Measurements from ENCODE around the gene IPO8. TPM values are rescaled to one million over a fixed set of nuclear protein-coding genes. Genes with fewer than 3 reads are reported as not detected.

IPO8 gene
- total RNA-seq, 1 donor from 2014 or later: 43.5 TPM

DNA sequence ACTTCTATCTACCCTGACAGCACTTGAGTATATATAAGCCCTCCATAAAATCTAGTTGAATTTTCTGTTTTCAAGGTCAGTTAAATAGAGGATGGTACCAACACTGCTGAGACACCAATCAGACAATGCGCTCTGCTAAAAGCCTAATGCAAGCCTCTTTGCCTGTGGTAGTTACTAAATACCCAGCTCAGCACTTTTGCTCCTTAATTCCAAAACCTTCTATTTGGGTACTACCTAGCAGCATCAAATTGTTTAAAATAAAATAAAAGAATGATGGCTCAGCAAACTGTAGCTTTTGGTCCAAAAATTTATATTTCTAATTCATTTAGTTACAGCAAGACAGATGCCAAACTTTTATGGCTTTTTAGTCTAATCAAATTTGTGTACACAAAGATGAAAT is 107.9 kb downstream of the IPO8 start:
- DNase-seq (ENCODE audit: low read depth, low spot score): no peak
- H3K4me3 Mint-ChIP-seq: no peak overlapping the region
- TF ChIP-seq, protein P1, sequence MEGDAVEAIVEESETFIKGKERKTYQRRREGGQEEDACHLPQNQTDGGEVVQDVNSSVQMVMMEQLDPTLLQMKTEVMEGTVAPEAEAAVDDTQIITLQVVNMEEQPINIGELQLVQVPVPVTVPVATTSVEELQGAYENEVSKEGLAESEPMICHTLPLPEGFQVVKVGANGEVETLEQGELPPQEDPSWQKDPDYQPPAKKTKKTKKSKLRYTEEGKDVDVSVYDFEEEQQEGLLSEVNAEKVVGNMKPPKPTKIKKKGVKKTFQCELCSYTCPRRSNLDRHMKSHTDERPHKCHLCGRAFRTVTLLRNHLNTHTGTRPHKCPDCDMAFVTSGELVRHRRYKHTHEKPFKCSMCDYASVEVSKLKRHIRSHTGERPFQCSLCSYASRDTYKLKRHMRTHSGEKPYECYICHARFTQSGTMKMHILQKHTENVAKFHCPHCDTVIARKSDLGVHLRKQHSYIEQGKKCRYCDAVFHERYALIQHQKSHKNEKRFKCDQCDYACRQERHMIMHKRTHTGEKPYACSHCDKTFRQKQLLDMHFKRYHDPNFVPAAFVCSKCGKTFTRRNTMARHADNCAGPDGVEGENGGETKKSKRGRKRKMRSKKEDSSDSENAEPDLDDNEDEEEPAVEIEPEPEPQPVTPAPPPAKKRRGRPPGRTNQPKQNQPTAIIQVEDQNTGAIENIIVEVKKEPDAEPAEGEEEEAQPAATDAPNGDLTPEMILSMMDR (conservative IDR thresholded peaks at IDR 0.05): no peak
- peaks cover 6% of the 10 kb centered on the region for H3K9me3 Mint-ChIP-seq
- H3K27me3 Mint-ChIP-seq (ENCODE audit: low read depth): no peaks in the 10 kb centered on the region
- H3K27ac Mint-ChIP-seq (ENCODE audit: unreplicated experiment): no peak overlapping the region
- H3K36me3 Mint-ChIP-seq (ENCODE audit: low read depth): peaks cover 5% of the 10 kb centered on the region
- no peaks in the 10 kb centered on the region for H3K4me1 Mint-ChIP-seq

DNA sequence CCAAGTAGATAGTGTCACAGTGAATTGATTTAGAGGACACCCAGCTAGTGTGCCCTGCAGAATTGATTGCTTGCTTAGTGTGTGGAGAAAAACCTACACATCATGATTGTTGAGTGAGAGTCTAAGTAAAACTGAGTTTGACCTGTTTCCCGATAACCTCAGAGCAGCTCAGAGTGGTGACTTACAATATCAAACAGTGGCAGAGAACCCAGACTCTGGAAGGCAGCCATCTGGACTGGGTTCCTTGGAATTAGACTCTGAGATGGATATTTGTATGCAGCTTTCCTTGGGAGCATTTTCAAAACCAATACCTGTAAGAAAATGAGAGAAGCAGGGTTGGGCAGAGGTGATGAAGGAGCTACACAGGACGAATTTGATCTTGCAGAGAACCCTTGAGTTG is 109.8 kb downstream of the IPO8 start:
- Mint-ChIP-seq H3K36me3 (ENCODE audit: low read depth) (peaks cover 6% of the 10 kb centered on the region), H3K27me3 (ENCODE audit: low read depth) (no peaks in the 10 kb centered on the region), H3K4me1 (no peaks in the 10 kb centered on the region), H3K27ac (ENCODE audit: unreplicated experiment) (no peak overlapping the region), H3K4me3 (no peak overlapping the region), H3K9me3 (peaks cover 6% of the 10 kb centered on the region)
- DNase-seq (ENCODE audit: low read depth, low spot score): no peak
- TF ChIP-seq, protein P1 (conservative IDR thresholded peaks at IDR 0.05): no peak

GRCh38 chr12:30582943-30583342 is 112.7 kb downstream of the IPO8 start:
- H3K9me3 Mint-ChIP-seq: no peaks in the 10 kb centered on the region
- no peaks in the 10 kb centered on the region for H3K27me3 Mint-ChIP-seq (ENCODE audit: low read depth)
- no peak for DNase-seq (ENCODE audit: low read depth, low spot score)
- H3K27ac Mint-ChIP-seq (ENCODE audit: unreplicated experiment): no peak overlapping the region
- no peaks in the 10 kb centered on the region for H3K4me1 Mint-ChIP-seq
- no peak overlapping the region for H3K4me3 Mint-ChIP-seq
- peaks cover 2% of the 10 kb centered on the region for H3K36me3 Mint-ChIP-seq (ENCODE audit: low read depth)
- TF ChIP-seq, protein P1 (conservative IDR thresholded peaks at IDR 0.05): no peak

DNA sequence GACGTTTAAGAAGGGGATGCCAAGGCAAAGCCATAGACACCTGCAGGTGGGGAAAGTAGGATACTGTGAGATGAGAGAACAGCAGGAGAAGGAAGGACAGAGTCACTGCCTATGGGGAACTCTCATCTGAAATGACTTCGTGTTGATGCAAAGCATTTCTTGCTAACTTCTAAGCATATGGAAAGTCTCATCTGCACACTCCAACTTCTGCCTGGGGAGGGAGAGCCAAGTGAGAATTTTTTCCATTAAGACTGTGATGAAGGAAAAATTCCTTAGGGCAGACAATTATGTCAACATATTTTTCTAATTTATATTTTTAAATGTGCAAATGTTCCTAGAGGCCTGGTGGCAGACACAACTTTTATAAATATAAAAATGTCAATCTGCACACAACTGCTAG is 115.3 kb downstream of the IPO8 start:
- Mint-ChIP-seq H3K27ac (ENCODE audit: unreplicated experiment) (no peak overlapping the region), H3K4me1 (peaks cover 4% of the 10 kb centered on the region), H3K9me3 (peaks cover 7% of the 10 kb centered on the region), H3K4me3 (no peak overlapping the region), H3K27me3 (ENCODE audit: low read depth) (no peaks in the 10 kb centered on the region), H3K36me3 (ENCODE audit: low read depth) (peaks cover 4% of the 10 kb centered on the region)
- no peak for DNase-seq (ENCODE audit: low read depth, low spot score)
- TF ChIP-seq, protein P1 (conservative IDR thresholded peaks at IDR 0.05): no peak

Other genes starting within 250 kb of the IPO8 start
- gene CAPRIN2, start 59.1 kb upstream of the IPO8 start, total RNA-seq: 28.9 and 30.2 TPM in 2 replicates
- 18.3 and 21.4 TPM in 2 replicates for gene TSPAN11, start 230.9 kb upstream of the IPO8 start, total RNA-seq

Measured in neural crest cell (in vitro differentiated cells).